DND-41 (cell line): ENCODE results near the gene ZER1.
A peak's percentile ranks its signal among the peaks of the same experiment; 100 is the strongest.

ENCODE experiments used
- ATAC-seq: fragments of 200-7000 bp; cut with Tn5 transposase; 3 replicates; pipeline ENCODE4 v1.9.1; 2021; ENCODE audit warnings: low read depth; ENCODE audit not compliant: insufficient read depth
- DNase-seq: peaks from one replicate; pipeline ENCODE4 v3.0.0-alpha.2; 2020
- H2AFZ ChIP-seq: 2 replicates; pipeline ENCODE4 v1.6.0; 2012; ENCODE audit warnings: low read depth, low read length
- H3K27ac ChIP-seq: 2 replicates; pipeline ENCODE4 v1.5.1; 2012; ENCODE audit warnings: low read length, inconsistent platforms
- H3K27me3 ChIP-seq: fragments of 200-600 bp; sonication (generic); 2 replicates; pipeline ENCODE4 v1.6.0; 2012; ENCODE audit warnings: low read length, mild to moderate bottlenecking, inconsistent platforms; ENCODE audit not compliant: insufficient read depth, poor library complexity
- H3K36me3 ChIP-seq: 2 replicates; pipeline ENCODE4 v1.5.1; 2012; ENCODE audit warnings: low read length, inconsistent platforms; ENCODE audit not compliant: insufficient read depth
- H3K4me1 ChIP-seq: 2 replicates; pipeline ENCODE4 v1.5.1; 2012; ENCODE audit warnings: mild to moderate bottlenecking, low read length; ENCODE audit not compliant: insufficient read depth
- H3K4me2 ChIP-seq: 2 replicates; pipeline ENCODE4 v1.6.0; 2012; ENCODE audit warnings: mild to moderate bottlenecking, moderate library complexity, low read length, inconsistent platforms; ENCODE audit not compliant: insufficient read depth
- H3K4me3 ChIP-seq, 2 experiments: fragments of 200-600 bp in 1 of 2; shearing (Covaris generic) in 1 of 2; 2 replicates each; pipeline ENCODE4 v1.5.1; 2012 to 2016; ENCODE audit warnings: inconsistent platforms in 2 of 2, low read length in 2 of 2, mild to moderate bottlenecking in 2 of 2, low read depth in 1 of 2, moderate library complexity in 1 of 2
- H3K79me2 ChIP-seq: 2 replicates; pipeline ENCODE4 v1.6.0; 2012; ENCODE audit warnings: low read length, inconsistent platforms; ENCODE audit not compliant: insufficient read depth
- H3K9ac ChIP-seq: 2 replicates; pipeline ENCODE4 v1.6.0; 2012; ENCODE audit warnings: low read depth, mild to moderate bottlenecking, inconsistent platforms, low read length, moderate library complexity
- H3K9me3 ChIP-seq: 2 replicates; pipeline ENCODE4 v1.5.1; 2012; ENCODE audit warnings: low read length, moderate library complexity, mild to moderate bottlenecking, inconsistent platforms; ENCODE audit not compliant: insufficient read depth, severe bottlenecking
- H4K20me1 ChIP-seq: 2 replicates; pipeline ENCODE4 v1.6.0; 2012; ENCODE audit warnings: low read length; ENCODE audit not compliant: insufficient read depth
- EZH2 ChIP-seq: IDR thresholded peaks from 3 replicates; pipeline ENCODE4 v1.6.1; 2012; ENCODE audit warnings: borderline replicate concordance, low read depth, mild to moderate bottlenecking, moderate library complexity, low read length, inconsistent platforms; ENCODE audit not compliant: severe bottlenecking
- TF ChIP-seq, protein P1 (sequence below): IDR thresholded peaks from 2 replicates; pipeline ENCODE4 v1.5.1; 2012; ENCODE audit warnings: borderline replicate concordance, low read length, moderate library complexity, mild to moderate bottlenecking; ENCODE audit not compliant: poor library complexity, severe bottlenecking; ENCODE audit errors: extremely low read depth

ZER1 gene

DNA sequence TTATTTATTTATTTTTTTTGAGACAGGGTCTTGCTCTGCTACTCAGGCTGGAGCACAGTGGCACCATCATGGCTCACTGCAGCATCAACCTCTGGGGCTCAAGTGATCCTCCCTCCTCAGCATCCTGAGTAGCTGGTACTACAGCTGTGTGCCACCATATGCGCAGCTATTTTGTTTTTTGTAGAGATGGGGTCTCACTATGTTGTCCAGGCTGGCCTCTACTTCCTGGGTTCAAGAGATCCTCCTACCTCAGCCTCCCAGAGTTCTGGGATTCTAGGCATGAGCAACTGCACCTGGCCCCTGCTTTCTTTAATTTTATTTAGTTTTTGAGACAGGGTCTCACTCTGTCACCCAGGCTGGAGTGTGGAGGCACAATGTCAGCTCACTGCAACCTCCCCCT, 28.3 kb downstream of the ZER1 start:
- no peaks in the 10 kb centered on the region for H3K27me3 ChIP-seq
- DNase-seq: no peak
- H3K4me3 ChIP-seq: no peak overlapping the region
- TF ChIP-seq EZH2: no peak
- TF ChIP-seq, protein P1, sequence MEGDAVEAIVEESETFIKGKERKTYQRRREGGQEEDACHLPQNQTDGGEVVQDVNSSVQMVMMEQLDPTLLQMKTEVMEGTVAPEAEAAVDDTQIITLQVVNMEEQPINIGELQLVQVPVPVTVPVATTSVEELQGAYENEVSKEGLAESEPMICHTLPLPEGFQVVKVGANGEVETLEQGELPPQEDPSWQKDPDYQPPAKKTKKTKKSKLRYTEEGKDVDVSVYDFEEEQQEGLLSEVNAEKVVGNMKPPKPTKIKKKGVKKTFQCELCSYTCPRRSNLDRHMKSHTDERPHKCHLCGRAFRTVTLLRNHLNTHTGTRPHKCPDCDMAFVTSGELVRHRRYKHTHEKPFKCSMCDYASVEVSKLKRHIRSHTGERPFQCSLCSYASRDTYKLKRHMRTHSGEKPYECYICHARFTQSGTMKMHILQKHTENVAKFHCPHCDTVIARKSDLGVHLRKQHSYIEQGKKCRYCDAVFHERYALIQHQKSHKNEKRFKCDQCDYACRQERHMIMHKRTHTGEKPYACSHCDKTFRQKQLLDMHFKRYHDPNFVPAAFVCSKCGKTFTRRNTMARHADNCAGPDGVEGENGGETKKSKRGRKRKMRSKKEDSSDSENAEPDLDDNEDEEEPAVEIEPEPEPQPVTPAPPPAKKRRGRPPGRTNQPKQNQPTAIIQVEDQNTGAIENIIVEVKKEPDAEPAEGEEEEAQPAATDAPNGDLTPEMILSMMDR: no peak
- no peaks in the 10 kb centered on the region for H3K9me3 ChIP-seq
- peaks cover 17% of the 10 kb centered on the region for H3K36me3 ChIP-seq
- no peak for ATAC-seq
- H3K4me1 ChIP-seq: no peaks in the 10 kb centered on the region
- H3K27ac ChIP-seq: no peak overlapping the region
- H2AFZ ChIP-seq: no peak overlapping the region
- no peak overlapping the region for H3K4me2 ChIP-seq
- no peak overlapping the region for H3K9ac ChIP-seq
- H3K79me2 ChIP-seq: no peaks in the 10 kb centered on the region
- H4K20me1 ChIP-seq: no peaks in the 10 kb centered on the region

DNA sequence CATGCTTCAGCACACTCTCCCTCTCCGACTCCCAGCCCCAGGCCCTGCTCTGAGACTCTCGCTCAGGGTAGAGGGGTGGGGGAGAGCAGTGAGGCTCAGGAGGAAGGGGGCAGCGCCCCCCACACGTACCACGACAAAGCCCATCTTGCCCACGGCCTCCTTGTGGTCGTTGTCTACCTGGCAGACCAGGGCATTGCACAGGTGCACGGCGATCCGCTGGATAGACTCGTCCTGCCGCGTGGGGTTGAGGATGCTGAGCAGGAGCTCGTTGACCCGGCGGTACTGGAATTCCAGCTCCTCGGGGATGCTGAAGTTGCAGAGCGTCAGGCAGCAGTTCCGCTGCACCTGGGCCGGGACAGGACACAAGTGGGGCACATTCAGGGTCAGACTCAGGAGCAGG, 29.3 kb downstream of the ZER1 start:
- Histone ChIP-seq H3K9me3 (no peaks in the 10 kb centered on the region), H3K36me3 (peaks cover 17% of the 10 kb centered on the region), H4K20me1 (no peaks in the 10 kb centered on the region), H3K27ac (no peak overlapping the region), H3K4me1 (no peaks in the 10 kb centered on the region), H3K9ac (no peak overlapping the region), H2AFZ (no peak overlapping the region), H3K4me2 (no peak overlapping the region), H3K4me3 (no peak overlapping the region), H3K79me2 (no peaks in the 10 kb centered on the region), H3K27me3 (no peaks in the 10 kb centered on the region)
- TF ChIP-seq, protein P1: no peak
- TF ChIP-seq EZH2: no peak
- DNase-seq (no peak), ATAC-seq (no peak)

DNA sequence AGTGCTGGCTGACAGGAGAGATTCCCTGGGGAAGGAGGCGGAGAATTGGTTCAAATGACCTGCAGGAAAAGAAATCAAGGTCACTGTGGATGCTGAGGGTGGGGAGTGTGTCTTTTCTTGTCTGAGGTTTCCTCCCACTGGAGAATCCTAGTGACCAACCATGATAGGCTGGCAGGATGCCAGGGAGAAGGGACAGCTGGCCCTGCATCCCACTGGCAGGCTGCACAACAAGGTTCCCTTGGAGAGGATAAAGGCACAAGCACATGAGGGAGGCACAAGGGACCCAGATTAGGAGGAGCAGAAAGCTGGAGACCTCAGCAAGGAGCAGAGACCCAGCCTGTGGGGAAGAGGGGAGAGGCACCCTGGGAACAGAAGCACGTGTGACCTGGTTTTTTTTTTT, 36.4 kb downstream of the ZER1 start:
- Histone ChIP-seq H3K9ac (no peak overlapping the region), H3K27me3 (no peaks in the 10 kb centered on the region), H4K20me1 (no peaks in the 10 kb centered on the region), H3K79me2 (no peaks in the 10 kb centered on the region), H3K9me3 (no peaks in the 10 kb centered on the region), H3K4me3 (no peak overlapping the region), H3K27ac (no peak overlapping the region), H3K36me3 (peaks cover 40% of the 10 kb centered on the region), H3K4me1 (no peaks in the 10 kb centered on the region), H3K4me2 (no peak overlapping the region), H2AFZ (no peak overlapping the region)
- no peak for TF ChIP-seq EZH2
- no peak for DNase-seq
- ATAC-seq: no peak

DNA sequence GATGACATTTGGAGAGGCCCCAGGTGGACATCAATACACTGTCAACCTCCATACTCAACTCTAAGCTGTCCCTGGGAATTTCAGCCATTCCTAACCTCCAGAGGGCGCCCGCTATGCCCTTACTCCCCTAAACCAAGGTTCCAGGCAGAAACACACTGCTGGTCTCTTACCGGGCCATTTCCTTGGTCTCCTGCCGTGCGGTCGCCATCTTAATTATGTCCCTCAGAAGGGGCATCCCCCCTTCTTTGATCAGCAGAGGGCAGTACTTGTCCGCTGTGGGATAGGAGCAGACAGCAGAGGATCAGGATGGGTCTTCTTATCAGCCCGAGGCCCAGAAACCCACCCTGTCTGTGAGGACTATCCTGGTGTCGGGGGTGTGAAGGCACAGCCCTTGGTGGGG, 38.5 kb downstream of the ZER1 start:
- Histone ChIP-seq H3K4me3 (no peak overlapping the region), H3K9me3 (no peaks in the 10 kb centered on the region), H3K4me1 (no peaks in the 10 kb centered on the region), H3K9ac (no peak overlapping the region), H3K36me3 (peaks cover 34% of the 10 kb centered on the region), H3K27me3 (no peaks in the 10 kb centered on the region), H3K4me2 (no peak overlapping the region), H4K20me1 (no peaks in the 10 kb centered on the region), H3K27ac (no peak overlapping the region), H3K79me2 (no peaks in the 10 kb centered on the region), H2AFZ (no peak overlapping the region)
- ATAC-seq: peak; percentile 39; the same call in 1 of the 3 replicates
- no peak for DNase-seq
- TF ChIP-seq EZH2: no peak
- TF ChIP-seq, protein P1: peak; percentile 24
